ENCODE measurements around the gene ST6GALNAC3. TPM values are rescaled to one million over a fixed set of nuclear protein-coding genes. Genes with fewer than 3 reads are reported as not detected.

The ST6GALNAC3 gene
- total and polyA plus RNA-seq, 3 donors from 2014 or later = 0.46 to 0.87 (median 0.74) TPM

- Histone ChIP-seq H3K4me3 (peak overlapping the region; percentile 55 to 71), H3K27ac (peak overlapping the region in 1 of 2 donors; percentile 69), H3K9me3 (no peaks in the 10 kb centered on the region), H3K27me3 (no peaks in the 10 kb centered on the region), H3K36me3 (ENCODE audit: low read depth, missing control alignments) (no peaks in the 10 kb centered on the region), H3K4me1 (no peaks in the 10 kb centered on the region)
- WGBS, 2 donors = 10 to 16% methylated on average over 9 of the region's 9 CpGs
- DNase-seq = no peak
- TF ChIP-seq POLR2A (IDR thresholded peaks at IDR 0.05) = no peak
- TF ChIP-seq, protein P1, sequence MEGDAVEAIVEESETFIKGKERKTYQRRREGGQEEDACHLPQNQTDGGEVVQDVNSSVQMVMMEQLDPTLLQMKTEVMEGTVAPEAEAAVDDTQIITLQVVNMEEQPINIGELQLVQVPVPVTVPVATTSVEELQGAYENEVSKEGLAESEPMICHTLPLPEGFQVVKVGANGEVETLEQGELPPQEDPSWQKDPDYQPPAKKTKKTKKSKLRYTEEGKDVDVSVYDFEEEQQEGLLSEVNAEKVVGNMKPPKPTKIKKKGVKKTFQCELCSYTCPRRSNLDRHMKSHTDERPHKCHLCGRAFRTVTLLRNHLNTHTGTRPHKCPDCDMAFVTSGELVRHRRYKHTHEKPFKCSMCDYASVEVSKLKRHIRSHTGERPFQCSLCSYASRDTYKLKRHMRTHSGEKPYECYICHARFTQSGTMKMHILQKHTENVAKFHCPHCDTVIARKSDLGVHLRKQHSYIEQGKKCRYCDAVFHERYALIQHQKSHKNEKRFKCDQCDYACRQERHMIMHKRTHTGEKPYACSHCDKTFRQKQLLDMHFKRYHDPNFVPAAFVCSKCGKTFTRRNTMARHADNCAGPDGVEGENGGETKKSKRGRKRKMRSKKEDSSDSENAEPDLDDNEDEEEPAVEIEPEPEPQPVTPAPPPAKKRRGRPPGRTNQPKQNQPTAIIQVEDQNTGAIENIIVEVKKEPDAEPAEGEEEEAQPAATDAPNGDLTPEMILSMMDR (IDR thresholded peaks at IDR 0.05) = no peak
- intact Hi-C loops (cut with DNase I; ENCODE audit: low total_unique reads) = no loop called here
Measured at GRCh38 chr1:76075188-76075489, 593 bp downstream of the ST6GALNAC3 start.

GRCh38 chr1:76075877-76076276, 1.3 kb downstream of the ST6GALNAC3 start:
- TF ChIP-seq, protein P1 (IDR thresholded peaks at IDR 0.05) = no peak
- no peak for TF ChIP-seq POLR2A (IDR thresholded peaks at IDR 0.05)
- H3K27ac ChIP-seq = peak overlapping the region; percentile 7 to 15
- intact Hi-C loops (cut with DNase I; ENCODE audit: low total_unique reads) = no loop called here
- H3K27me3 ChIP-seq = no peaks in the 10 kb centered on the region
- no peaks in the 10 kb centered on the region for H3K36me3 ChIP-seq (ENCODE audit: low read depth, missing control alignments)
- no peak for DNase-seq
- 58 to 59% methylated on average over 5 of the region's 5 CpGs for WGBS, 2 donors
- no peaks in the 10 kb centered on the region for H3K9me3 ChIP-seq
- H3K4me3 ChIP-seq = no peak overlapping the region
- H3K4me1 ChIP-seq = no peaks in the 10 kb centered on the region

- intact Hi-C loops (cut with DNase I; ENCODE audit: low total_unique reads) = no loop called here
- H3K27ac ChIP-seq = no peak overlapping the region
Measured at GRCh38 chr1:76079475-76080227, 5.1 kb downstream of the ST6GALNAC3 start.

DNA sequence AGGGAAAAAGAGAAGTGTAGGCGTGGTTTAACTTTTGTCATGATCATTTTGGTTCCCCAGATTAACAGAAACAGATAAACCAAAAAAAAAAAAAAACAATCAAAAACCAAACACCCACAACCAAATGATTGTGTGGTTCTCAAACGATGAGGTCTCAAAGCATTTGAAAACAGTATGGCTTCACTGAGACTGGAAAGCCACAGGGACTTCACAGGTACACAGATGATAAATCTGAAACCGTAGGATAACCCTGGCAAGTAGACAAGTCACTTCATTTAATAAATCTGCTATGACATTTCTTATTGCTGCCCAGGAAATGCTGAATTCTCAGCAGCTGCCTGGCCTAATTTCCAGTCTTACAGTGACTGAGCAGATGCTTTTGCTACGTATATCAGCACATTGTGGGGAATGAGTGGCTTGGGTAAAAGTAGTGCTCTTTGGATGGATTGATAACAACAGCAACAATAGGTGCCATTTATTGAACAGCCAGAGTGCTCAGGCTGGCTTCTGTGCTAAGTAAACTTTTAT, 6.1 kb downstream of the ST6GALNAC3 start:
- H3K27me3 ChIP-seq = no peaks in the 10 kb centered on the region
- no peaks in the 10 kb centered on the region for H3K36me3 ChIP-seq (ENCODE audit: low read depth, missing control alignments)
- H3K4me1 ChIP-seq = no peaks in the 10 kb centered on the region
- TF ChIP-seq, protein P1 (IDR thresholded peaks at IDR 0.05) = no peak
- TF ChIP-seq POLR2A (IDR thresholded peaks at IDR 0.05) = no peak
- DNase-seq = no peak
- H3K9me3 ChIP-seq = no peaks in the 10 kb centered on the region
- 71% methylated on average over 4 of the region's 4 CpGs for WGBS, 2 donors
- intact Hi-C loops (cut with DNase I; ENCODE audit: low total_unique reads) = no loop called here
- no peak overlapping the region for H3K27ac ChIP-seq
- no peak overlapping the region for H3K4me3 ChIP-seq

More at GRCh38 chr1:76079475-76080227, 5.1 kb downstream of the ST6GALNAC3 start:
- no peak overlapping the region for H3K4me3 ChIP-seq
- no peaks in the 10 kb centered on the region for H3K36me3 ChIP-seq (ENCODE audit: low read depth, missing control alignments)
- WGBS, 2 donors = 91 to 94% methylated on average over 7 of the region's 7 CpGs
- no peaks in the 10 kb centered on the region for H3K9me3 ChIP-seq
- DNase-seq = no peak
- TF ChIP-seq POLR2A (IDR thresholded peaks at IDR 0.05) = no peak
- TF ChIP-seq, protein P1 (IDR thresholded peaks at IDR 0.05) = no peak
- no peaks in the 10 kb centered on the region for H3K4me1 ChIP-seq
- no peaks in the 10 kb centered on the region for H3K27me3 ChIP-seq

GRCh38 chr1:76082062-76082461, 7.5 kb downstream of the ST6GALNAC3 start:
- no peak overlapping the region for H3K27ac ChIP-seq
- H3K9me3 ChIP-seq = no peaks in the 10 kb centered on the region
- H3K27me3 ChIP-seq = no peaks in the 10 kb centered on the region
- H3K4me1 ChIP-seq = no peaks in the 10 kb centered on the region
- H3K36me3 ChIP-seq (ENCODE audit: low read depth, missing control alignments) = no peaks in the 10 kb centered on the region
- intact Hi-C loops (cut with DNase I; ENCODE audit: low total_unique reads) = no loop called here
- TF ChIP-seq, protein P1 (IDR thresholded peaks at IDR 0.05) = no peak
- TF ChIP-seq POLR2A (IDR thresholded peaks at IDR 0.05) = no peak
- no peak for DNase-seq
- 84 to 90% methylated on average over 4 of the region's 4 CpGs for WGBS, 2 donors
- no peak overlapping the region for H3K4me3 ChIP-seq

Data from testis (tissue), 3 donors.